Measurements from ENCODE around the gene TNIK. TPM values are rescaled to one million over a fixed set of nuclear protein-coding genes. Genes with fewer than 3 reads are reported as not detected.

TNIK gene
- total and polyA plus RNA-seq, 12 donors = 9.3 to 51.9 (median 35.1) TPM

DNA sequence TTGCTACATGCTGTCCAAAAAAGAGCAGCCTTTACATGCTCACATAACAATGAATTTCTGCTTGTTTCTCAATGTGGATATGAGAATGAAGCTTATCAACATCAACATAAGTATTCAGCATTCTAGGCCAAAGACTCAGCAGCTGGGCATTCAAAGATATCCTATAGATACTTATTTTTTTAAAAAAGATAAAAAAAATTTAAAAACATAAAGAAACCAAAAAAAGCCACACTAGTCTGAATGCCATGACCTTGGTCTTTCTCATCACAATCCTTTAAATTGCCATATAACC lies 182.0 kb downstream of the TNIK start:
- Histone ChIP-seq H3K9me3 (no peaks in the 10 kb centered on the region), H3K27me3 (no peaks in the 10 kb centered on the region), H3K36me3 (no peaks in the 10 kb centered on the region), H3K4me3 (no peak overlapping the region), H3K27ac (no peak overlapping the region), H3K4me1 (peaks cover 6 to 25% (median 21%) of the 10 kb centered on the region in 9 donors)
- intact Hi-C loops (cut with DNase I) = no loop called here
- TF ChIP-seq, protein P1, sequence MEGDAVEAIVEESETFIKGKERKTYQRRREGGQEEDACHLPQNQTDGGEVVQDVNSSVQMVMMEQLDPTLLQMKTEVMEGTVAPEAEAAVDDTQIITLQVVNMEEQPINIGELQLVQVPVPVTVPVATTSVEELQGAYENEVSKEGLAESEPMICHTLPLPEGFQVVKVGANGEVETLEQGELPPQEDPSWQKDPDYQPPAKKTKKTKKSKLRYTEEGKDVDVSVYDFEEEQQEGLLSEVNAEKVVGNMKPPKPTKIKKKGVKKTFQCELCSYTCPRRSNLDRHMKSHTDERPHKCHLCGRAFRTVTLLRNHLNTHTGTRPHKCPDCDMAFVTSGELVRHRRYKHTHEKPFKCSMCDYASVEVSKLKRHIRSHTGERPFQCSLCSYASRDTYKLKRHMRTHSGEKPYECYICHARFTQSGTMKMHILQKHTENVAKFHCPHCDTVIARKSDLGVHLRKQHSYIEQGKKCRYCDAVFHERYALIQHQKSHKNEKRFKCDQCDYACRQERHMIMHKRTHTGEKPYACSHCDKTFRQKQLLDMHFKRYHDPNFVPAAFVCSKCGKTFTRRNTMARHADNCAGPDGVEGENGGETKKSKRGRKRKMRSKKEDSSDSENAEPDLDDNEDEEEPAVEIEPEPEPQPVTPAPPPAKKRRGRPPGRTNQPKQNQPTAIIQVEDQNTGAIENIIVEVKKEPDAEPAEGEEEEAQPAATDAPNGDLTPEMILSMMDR (IDR thresholded peaks at IDR 0.05) = no peak
- no peak for DNase-seq
- no peak for ATAC-seq

DNA sequence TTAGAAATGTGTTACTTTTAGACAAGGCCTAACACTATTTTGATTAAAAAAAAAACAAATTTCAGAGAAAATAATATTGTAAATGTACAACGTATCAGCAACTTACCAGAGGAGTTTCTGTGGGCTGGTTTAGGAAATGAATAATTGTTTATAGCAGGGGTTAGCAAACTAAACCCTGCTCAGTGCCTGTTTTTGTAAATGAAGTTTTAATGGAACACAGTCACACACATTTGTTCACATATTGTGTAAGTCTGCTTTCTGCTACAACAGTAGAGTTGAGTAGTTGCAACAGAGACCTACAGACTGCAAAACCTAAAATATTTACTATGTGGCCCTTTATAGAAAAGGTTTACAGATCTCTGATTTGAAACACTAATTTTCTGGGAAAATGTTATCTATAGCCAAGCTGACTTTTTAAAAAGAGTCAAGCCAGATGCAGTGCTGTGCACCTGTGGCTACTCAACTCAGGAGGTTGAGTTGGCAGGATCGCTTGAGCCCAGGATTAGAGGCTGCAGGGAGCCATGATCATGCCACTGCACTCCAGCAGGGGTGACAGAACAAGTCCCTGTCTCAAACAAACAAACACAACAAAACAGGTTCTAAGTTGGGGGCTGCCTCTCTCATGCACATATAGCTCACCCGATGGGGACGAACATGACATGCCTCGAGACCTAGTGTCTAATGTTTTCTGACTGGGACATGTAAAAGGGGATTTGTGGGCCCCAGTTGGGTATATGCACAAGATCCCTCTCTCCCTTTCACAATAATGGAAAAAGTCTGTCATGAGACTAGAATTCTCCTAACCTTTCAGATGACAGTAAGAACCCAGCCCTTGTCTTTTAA lies 182.5 kb downstream of the TNIK start:
- peak in 1 of 8 donors; percentile 42 for ATAC-seq

DNA sequence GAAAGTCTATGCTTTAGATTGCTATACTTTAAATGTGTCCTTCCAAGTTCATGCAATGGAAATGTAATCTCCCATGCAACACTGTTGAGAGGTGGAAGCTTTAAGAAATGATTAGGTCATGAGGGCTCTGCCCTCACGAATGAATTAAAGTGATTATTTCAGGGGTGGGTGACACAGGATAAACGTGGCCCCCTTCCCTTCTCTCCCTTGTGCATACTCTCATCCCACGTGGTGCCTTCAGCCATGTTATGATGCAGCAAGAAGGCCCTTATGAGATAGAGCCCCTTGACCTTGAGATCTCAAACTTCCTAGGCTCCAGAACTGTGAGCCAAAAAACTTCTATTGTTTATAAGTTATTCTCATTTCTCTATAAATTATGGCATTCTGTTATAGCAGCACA lies 183.3 kb downstream of the TNIK start:
- WGBS, 2 donors = 23 to 24% methylated on average over 3 of the region's 3 CpGs
- Histone ChIP-seq H3K9me3 (peaks cover 0 to 8% (median 0%) of the 10 kb centered on the region in 11 donors), H3K27me3 (no peaks in the 10 kb centered on the region), H3K36me3 (no peaks in the 10 kb centered on the region), H3K27ac (no peak overlapping the region), H3K4me3 (no peak overlapping the region), H3K4me1 (peaks cover 0 to 12% (median 8%) of the 10 kb centered on the region in 9 donors)
- intact Hi-C loops (cut with DNase I) = no loop called here
- peak in 1 of 8 donors; percentile 22 for ATAC-seq
- TF ChIP-seq, protein P1 (IDR thresholded peaks at IDR 0.05) = no peak
- DNase-seq = no peak

More for the DNA sequence above, 182.5 kb downstream of the TNIK start:
- DNase-seq = no peak
- H3K27ac ChIP-seq = peak overlapping the region in 1 of 10 donors; percentile 3
- no peak overlapping the region for H3K4me3 ChIP-seq
- no peaks in the 10 kb centered on the region for H3K36me3 ChIP-seq
- H3K4me1 ChIP-seq = peaks cover 1 to 19% (median 15%) of the 10 kb centered on the region in 9 donors
- no peaks in the 10 kb centered on the region for H3K27me3 ChIP-seq
- peaks cover 0 to 1% (median 0%) of the 10 kb centered on the region in 11 donors for H3K9me3 ChIP-seq
- 84 to 91% methylated on average over 5 of the region's 5 CpGs for WGBS, 2 donors
- intact Hi-C loops (cut with DNase I) = no loop called here
- TF ChIP-seq, protein P1 (IDR thresholded peaks at IDR 0.05) = no peak

DNA sequence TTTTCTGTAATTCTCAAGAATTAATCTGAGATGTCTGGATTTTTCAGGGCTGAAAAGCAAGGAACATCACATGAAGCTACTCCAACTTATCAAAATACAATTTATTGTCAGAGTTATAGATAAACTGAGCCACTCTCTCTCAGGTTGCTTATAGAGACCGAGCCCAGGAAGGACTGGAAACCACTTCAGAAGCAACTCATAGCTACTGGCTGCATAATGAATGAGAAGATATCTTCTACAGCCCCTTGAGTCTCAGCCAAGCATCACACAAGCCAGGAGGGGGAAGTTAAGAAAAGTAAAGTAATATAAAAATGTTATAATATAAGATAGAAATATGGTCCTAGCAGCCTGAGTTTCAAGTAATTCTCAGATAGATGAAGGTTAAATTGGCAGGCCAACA lies 186.0 kb downstream of the TNIK start:
- intact Hi-C loops (cut with DNase I) = no loop called here
- Histone ChIP-seq H3K4me3 (no peak overlapping the region), H3K27ac (no peak overlapping the region), H3K9me3 (peaks cover 0 to 8% (median 0%) of the 10 kb centered on the region in 11 donors), H3K36me3 (no peaks in the 10 kb centered on the region), H3K27me3 (no peaks in the 10 kb centered on the region), H3K4me1 (peaks cover 0 to 24% (median 5%) of the 10 kb centered on the region in 9 donors)
- WGBS, 2 donors = 80% methylated on average over 1 of the region's 1 CpG
- ATAC-seq = no peak
- TF ChIP-seq, protein P1 (IDR thresholded peaks at IDR 0.05) = no peak
- DNase-seq = no peak
